Activated T-helper 1 cell treated with Interleukin-2 at 50 U/mL for 16 hours (primary cell): ENCODE results near the gene UMOD.
"Not testable (repeated sequence)": the region's sequence is repeated elsewhere in the genome, so short reads cannot be mapped to it uniquely, and the experiment has no call there.

Experiments used
- DNase-seq: peaks from one replicate; pipeline ENCODE4 v3.0.0-alpha.2; 2020; ENCODE audit warnings: low read depth

The UMOD gene

DNA sequence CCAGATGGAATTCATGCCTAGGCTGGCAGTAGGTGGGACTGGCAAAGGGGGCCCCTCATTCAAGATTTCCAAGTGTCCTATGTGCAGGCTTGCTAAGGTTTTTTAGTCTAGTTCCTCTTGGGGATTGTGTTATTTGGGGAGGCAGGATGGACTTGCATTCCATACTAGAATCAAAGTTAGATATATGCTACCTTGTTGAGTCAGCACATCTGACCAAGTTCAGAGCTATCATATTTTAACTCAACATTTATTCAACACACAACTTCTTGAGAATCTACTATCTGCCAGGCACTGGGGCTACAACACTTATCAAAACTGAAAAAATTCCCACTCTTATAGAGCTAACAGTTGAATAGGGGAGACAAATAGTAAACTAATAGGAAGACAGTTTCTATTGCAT, 31.9 kb downstream of the UMOD start:
- DNase-seq, result no peak

DNA sequence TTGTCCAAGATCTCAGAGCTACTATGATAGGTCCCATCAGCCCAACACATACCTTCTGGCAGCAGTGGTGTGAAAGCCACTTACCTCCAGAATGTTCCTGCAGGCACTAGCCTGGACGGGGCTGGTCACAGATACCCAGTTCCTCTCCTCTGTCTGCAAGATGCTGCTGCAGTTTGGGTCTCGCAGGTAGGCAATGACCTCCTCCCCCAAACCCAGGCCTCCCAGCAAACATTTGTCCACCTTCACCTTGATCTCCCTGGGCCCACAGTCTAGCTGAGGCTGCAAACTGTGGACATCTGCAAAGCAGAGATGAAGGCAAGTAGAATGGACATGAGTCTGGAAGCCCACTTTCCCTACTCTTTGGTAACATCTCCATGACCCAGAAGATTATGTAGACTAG, 32.3 kb downstream of the UMOD start:
- no peak for DNase-seq

DNA sequence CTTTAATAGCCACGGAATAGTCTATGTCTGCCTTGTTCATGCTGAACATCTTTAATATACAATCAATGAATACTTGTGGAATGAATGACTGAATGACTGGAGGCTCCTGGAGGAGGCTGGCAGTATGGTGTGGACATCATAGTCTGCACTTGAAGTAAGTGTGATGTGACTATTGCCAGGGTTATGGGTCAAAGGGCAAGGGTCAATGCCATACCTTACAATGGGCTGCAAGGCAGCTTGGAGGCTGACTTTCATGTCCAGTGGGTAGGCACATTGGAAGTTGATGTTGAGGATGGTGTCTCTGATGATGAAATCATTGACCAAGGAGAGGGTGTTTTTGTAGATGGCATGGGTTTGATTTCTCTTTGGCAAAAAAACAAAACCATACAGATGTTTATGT, 33.1 kb downstream of the UMOD start:
- no peak for DNase-seq

DNA sequence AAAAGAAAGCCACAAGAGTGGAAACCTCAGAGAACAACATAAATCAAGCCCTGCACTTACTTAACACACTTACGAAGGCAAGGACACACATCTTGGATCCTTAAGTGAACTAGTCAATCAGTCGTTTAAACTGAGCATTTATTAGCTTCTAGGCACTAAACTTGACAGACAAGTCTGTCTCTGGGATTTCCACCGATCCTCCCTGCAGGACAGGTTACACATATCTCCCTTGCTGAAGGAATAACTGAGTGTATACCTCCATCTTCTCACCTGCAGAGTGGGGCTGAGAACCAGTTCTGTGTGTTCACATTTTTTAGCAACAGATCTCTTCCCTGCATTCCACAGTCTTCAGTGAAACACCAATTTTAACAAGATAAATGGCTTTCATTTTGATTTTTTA, 34.1 kb downstream of the UMOD start:
- no peak for DNase-seq

DNA sequence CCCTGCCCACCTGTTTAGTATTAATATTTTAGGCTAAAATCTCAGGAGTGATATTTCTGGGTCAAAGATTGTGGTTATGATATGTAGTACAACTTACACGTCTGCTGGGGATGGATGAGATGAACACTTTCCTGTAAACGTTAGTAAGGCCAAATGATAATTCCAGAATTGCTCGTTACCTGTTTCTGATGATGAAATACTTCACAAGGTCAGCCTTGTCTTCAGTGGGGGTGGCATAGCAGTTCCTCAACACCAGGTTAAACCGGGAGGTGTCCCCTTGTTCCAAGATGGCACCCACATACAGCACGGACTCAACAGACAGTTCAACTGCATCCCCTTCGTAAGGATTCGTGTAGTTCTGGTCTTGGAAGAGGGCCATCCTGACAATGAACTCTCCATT, 34.5 kb downstream of the UMOD start:
- DNase-seq, result no peak

DNA sequence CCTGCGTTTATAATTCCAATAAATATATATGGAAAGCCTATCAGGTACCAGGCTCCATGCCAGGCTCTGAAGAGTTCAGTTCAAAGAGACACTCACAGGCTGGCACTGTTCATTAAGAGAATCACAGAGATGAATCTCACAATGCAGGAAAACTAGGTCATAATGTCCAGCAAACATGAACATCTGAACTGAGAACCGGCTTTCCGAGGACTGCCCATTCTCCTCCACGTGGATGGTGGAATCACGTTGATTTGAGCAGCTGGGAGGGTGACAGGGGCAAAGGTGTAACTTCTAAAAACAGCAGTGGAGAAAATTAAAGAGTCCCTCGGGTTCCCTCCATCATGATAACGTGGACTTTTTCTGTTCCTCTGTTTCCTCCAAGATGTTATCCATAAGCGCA, 35.4 kb downstream of the UMOD start:
- no peak for DNase-seq

DNA sequence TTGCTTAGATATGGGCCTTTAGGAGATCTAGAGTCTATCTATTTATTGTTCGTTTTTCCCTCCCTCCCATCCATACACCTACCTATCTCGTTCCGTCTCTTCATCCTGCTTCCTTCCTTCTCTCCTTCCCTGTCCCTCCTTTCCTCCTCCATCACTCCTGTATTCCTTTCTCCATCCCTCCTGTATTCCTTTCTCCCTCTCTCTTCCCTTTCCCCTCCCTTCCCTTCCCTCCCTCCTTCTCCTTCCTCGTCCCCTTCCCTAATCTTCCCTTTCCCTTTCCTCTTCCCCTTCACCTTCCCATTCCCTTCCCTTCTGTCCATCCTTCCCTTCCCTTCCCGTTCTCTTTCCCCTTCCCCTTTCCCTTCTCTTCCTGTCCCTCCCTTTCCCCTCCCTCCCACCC, 35.8 kb downstream of the UMOD start:
- no peak for DNase-seq

DNA sequence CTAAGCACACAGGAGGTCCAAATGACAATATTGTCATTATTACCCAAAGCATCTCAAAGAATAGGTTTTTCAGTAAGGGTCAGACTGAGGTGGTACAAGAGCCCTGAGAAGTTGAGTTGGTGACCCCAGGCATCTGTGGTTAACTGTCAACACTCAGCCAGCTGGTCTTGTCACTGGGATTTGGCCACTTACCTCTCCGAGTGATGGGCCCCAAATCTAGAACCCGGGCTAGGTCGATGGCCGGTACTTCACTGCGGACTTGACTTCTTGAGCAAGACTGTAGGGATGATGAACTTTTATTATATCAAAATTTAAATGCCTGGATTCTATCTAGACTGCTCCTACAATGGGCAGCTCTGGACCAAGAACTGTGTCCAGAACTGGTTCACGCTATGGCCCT, 36.8 kb downstream of the UMOD start:
- no peak for DNase-seq

DNA sequence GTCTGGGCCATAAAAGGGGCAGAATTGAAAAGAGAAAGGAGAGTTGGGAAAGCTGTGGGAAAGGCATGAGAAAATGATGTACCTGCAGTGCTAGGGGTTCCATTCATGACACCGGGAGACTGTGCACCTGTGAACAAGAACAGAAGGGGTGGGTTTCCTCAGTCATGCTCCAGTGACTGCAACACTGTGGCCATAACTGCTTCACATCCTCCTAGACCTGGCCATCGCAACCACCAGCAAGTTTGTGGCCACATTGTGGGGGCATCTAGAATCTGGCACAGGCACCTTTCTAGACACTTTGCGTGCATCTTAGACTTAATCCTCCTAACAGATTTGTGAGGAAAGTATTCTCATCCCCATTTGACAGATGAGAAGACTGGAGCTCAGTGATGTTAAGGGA, 37.9 kb downstream of the UMOD start:
- no peak for DNase-seq

DNA sequence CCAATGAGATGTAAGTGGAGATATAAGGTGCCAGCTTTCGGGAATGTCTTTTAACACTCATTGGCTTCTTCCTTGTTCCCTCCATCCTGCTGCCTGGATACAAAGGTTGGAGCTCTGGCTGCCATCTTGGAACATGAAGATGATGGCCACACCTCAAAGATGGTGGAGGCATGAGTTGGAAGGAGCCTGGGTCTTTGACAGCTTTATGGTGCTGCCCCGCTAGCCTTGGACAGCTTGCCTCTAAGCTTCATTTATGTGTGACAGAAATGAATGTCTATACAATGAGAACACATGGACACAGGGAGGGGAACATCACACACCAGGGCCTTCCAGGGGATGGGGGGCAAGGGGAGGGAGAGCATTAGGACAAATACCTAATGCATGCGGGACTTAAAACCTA, 38.8 kb downstream of the UMOD start:
- no peak for DNase-seq

DNA sequence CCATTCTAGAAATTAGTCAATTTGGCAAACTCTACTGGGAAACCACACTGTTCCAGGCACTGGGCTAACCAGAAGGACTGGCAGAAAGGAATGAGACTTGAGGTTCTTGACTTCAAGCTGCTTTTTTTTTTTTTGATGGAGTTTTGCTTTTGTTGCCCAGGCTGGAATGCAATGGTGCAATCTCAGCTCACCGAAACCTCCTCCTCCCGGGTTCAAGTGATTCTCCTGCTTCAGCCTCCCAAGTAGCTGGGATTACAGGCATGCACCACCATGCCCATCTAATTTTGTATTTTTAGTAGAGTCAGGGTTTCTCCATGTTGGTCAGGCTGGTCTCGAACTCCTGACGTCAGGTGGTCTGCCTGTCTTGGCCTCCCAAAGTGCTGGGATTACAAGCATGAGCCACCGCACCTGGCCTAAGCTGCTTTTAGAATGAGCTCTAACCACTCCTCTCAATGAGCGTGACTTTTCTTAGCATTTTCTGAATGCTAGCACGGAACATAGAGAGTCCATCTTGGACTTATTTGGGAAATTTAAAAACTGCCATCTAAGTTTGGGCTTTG, 39.9 kb downstream of the UMOD start:
- not testable (repeated sequence) for DNase-seq

DNA sequence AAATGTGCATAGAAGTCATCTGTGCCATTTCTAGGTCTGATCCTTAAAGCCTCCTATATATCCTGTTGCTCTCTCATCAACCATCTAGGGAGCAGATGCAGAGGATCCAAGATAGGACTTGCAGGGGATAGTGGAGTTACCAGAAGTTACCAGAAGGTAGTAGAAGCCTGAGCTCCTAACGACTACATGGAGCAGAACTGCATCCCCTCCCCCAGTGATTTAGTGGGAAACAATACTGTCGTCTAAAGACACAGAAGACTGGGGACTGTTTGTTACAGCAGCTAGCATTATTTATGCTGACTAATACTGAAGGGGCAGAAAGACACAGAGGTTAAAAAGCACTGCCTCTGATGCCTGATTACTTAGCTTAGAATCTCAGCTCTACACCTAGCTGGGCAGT, 41.0 kb downstream of the UMOD start:
- no peak for DNase-seq

DNA sequence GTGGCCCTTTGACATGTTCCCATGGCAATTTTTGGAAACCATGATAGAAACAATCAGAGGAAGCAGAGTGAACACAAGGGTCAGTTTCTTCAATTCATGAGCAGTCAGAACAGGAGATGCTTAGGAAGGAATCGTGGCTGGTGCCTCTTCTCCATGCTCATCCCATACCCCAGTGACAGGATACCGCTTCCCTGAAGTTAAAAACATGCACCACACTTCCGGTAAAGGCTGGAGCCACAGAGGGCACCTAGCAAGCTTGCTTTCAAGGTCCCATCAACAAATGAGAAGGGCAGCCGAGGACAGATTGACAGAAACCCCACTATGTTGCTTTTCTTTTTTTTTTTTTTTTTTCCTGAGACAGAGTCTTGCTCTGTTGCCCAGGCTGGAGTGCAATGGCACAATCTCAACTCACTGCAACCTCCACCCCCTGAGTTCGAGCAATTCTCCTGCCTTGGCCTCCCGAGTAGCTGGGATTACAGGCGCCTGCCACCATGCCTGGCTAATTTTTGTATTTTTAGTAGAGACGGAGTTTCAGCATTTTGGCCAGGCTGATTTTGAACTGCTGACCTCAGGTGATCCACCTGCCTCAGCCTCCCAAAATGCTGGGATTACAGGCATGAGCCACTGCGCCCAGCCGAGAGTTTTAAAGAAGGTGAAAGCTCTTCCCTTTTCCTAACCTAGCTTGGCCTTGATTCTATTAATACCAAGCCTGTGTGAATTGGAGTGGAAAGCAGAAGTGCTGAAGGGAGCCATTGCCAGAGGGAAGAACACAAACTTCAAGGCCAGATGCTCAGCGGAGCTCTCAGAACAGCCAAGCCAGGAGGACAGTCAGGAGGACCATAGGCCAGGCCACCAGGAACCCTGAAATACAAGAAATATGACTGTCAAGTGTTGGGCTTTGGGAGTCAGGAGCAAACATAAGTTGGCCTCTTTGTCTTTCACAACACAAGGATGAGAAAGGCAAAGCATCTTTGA, 41.8 kb downstream of the UMOD start:
- no peak for DNase-seq

DNA sequence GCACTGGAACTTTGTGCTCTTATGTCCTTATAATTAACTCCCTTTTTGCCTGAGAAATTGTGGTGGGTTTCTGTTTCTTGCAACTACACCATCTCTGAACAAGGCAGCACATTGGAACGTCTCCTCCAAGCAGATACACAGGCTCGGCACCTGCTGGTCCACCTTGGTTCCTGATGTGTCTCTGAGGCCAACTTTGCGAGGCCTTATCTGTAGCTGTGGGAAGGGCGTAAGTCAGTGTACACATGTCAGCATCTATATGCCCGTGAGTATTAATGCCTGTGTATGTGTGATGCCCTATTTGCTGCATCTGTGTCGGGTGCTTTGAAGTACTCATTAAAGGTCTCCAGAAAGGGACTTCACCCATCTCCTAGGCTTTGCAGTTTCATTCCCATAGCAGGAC, 42.7 kb downstream of the UMOD start:
- no peak for DNase-seq

DNA sequence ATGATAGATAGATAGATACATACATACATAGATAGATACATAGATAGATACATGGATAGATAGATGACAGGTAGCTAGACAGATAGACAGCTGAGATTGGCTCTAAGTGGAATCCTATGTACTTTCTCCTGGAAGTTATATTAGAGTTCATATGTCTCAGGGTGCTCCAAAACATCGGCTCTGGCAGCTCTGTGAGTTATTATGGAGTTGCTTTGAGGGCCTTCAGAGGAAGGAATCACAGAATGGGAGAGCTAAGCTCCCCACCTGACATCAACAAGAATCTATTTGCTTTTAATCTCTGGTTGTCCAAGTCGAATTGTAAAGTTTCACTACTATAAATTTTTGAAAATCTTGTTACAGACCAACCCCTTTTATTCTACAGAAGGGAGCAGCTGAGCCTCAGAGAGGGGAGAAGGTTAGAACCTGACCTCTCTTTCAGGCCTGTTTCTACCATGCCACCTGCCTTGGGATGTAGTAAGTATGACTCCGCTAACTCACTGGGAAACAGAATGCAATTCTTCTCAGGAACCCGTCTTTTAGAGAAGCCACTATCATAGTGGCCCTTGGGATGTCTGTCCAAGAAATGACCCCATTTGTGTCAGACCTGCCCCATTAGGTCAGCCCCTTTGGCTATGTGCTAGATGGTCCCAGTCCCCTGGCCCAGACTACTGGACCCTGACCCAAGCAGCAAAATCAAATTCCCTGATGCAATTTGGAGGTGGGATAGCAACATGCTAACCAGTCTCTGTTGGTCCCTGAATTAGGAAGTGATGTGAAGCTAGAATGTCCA, 43.5 kb downstream of the UMOD start:
- DNase-seq, result no peak

DNA sequence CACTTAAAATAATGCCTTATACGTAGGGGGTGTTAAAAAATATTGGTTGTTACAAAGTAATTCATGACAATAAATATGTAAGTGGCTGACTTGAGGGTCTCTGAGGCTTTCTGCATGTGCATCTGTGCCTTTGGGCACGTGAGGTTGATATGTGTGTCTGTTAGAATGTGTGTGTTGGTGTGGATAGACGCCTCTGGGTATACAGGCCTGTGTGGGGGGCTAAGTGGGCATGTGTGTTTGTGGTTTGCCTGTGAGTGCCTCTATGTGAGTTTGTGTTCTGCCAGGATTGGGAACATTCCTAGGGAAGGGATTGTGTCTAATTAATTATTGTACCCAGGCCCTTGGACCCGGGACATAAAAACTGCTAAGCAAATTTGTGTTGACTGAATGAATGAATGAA, 44.2 kb downstream of the UMOD start:
- no peak for DNase-seq

DNA sequence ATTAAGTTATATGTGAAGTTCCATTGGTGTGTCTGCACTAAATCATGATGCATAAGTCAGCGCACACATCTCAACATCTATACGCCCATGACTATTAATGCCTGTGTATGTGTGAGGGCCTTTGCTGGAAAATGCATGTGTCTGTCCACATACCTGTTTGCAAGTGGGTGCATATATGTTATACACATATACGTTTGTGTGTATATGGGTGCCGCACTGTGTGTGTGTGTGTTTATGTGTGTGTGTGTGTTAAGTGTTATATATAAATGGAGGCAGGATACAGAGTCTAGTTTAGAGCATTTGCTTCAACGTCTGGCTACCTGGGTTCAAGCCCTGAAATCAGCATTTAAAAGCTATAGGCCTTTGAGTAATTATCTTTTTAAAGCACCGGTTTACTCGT, 44.7 kb downstream of the UMOD start:
- DNase-seq, result no peak

DNA sequence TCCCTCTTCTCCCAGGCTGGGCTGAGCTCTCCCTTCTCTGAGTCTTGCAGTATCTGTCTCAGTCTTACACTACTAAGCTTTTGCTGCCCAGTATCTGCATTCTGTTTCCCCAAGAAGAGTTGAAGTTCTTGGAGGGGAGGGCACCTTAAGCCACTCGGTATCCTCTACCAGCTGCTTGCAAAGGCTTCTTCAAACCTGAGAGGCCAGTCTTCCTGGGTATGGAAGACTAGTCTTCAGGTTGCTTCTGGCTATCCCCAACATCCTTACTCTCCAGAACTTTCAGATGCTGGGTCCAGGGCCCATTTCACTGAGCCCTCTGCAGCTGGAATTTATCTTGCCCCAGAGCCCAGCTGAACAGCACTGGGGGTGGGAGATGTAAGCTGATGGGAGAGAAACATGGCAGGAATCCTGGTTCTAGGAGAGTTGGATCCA, 45.3 kb downstream of the UMOD start:
- DNase-seq, result no peak

DNA sequence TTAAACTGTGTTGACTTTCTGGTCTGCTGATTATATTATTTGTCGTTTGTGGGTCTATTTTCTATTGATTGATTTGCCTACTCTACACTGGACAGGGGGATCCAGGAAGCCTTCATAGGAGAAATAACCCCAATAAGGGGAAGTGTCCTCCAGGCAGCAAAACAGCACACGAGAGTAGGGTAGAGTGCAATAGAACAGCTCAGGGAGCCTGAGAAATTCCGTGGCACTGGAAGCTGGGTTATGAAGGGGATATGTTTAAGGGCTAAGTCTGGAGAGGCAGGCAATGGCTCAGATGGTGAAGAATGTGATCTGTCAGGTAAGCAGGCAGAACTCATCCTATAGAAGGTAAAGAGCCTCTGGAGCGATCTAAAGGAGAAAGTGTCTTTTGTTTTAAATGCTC, 46.1 kb downstream of the UMOD start:
- no peak for DNase-seq

DNA sequence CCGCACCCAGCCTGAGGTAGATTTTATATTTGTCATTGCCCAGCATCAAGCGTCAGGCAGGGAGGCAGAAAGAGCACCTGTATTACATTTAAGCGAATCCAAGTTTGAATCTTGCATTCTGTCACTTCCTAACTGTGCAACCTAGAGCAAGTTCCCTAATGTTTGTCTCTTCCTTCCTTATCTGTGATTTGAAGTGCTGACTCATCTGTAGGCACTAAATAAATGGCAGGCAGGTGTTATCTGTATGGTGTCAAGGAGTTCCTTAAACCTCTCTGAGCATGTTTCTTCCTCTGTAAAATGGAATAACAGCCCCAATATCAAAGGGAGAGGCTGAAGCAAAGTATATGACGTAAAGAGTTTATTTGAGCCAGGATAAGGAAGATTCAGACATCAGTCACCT, 49.5 kb downstream of the UMOD start:
- DNase-seq, result no peak

DNA sequence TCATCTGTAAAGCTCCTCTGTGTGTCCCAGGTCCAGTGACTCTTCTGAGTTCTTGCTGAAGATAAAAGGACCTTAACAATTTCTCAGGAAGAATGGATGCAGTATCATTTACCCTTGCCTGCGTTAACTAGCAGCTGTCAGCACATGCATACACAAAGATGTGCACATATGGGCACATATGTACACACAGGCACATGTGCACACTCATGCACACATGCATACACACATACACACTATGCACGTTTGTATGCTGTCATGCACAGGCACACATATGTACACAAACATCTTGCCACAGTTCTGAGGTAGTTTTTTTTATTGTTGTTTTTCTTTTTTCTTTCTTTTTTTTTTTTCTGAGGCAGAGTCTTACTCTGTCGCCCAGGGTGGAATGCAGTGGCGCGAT, 50.1 kb downstream of the UMOD start:
- no peak for DNase-seq

DNA sequence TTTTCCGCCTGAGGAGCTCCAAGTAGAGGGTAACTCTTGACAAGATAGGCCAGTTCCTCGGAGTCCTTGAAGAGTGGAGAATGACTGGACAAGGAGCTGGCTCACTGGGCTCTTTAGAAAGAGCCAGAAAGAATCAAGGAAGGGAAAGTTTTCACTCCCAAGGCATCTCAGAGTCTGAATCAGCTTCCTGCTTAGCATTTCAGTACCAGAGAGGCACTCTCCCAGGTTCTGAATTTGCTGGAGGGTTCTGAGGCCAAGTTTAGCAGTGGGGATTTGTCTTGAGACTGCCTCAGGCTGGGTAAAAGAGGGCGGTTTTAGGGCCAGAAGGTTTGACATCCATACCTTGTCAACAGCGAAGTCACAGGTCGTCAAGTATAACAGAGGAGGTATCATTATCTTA, 50.7 kb downstream of the UMOD start:
- no peak for DNase-seq
